Spleen (tissue), 11 donors: ENCODE results near the gene RFX8. TPM values are rescaled to one million over a fixed set of nuclear protein-coding genes. Genes with fewer than 3 reads are reported as not detected.

Source experiments
- DNase-seq: peaks from one replicate; pipeline ENCODE4 v3.0.0-alpha.2; 2020
- H3K27ac ChIP-seq, 8 donors: fragments of 200-600 bp; sonication (generic) in 7 of 8; 1 replicate in 4 of 8; 2 replicates in 4 of 8; pipeline versions ENCODE4 v1.5.0 to v1.8.0; 2016 to 2021; ENCODE audit warnings: inconsistent platforms in 4 of 8, mild to moderate bottlenecking in 4 of 8, moderate library complexity in 1 of 8
- H3K27me3 ChIP-seq, 7 donors: fragments of 200-600 bp; sonication (generic) in 6 of 7; replicated peaks in 1 of 7; 1 replicate in 4 of 7; 2 replicates in 3 of 7; pipeline versions ENCODE4 v1.5.0 to v1.8.0; 2016 to 2021; ENCODE audit warnings: inconsistent platforms in 3 of 7, mild to moderate bottlenecking in 1 of 7
- H3K36me3 ChIP-seq, 6 donors: fragments of 200-600 bp; sonication (generic) in 5 of 6; 1 replicate in 4 of 6; 2 replicates in 2 of 6; pipeline versions ENCODE4 v1.5.0 to v1.8.0; 2016 to 2021; ENCODE audit warnings: inconsistent platforms in 2 of 6
- H3K4me1 ChIP-seq, 6 donors: fragments of 200-600 bp; sonication (generic) in 5 of 6; 1 replicate in 3 of 6; 2 replicates in 3 of 6; pipeline versions ENCODE4 v1.5.0 to v1.8.0; 2016 to 2021; ENCODE audit warnings: inconsistent platforms in 3 of 6
- H3K4me3 ChIP-seq, 8 donors: fragments of 200-600 bp; sonication (generic) in 7 of 8; 1 replicate in 4 of 8; 2 replicates in 4 of 8; pipeline versions ENCODE4 v1.5.0 to v1.8.0; 2016 to 2021; ENCODE audit warnings: inconsistent platforms in 4 of 8, mild to moderate bottlenecking in 4 of 8, moderate library complexity in 2 of 8
- H3K9me3 ChIP-seq, 8 donors: fragments of 200-600 bp; sonication (generic) in 7 of 8; 1 replicate in 4 of 8; 2 replicates in 4 of 8; pipeline versions ENCODE4 v1.5.0 to v1.8.0; 2016 to 2021; ENCODE audit warnings: inconsistent platforms in 4 of 8
- CTCF ChIP-seq, 11 experiments: fragments of 200-600 bp in 7 of 11; fragments of 450-650 bp in 4 of 11; sonication (generic) in 4 of 11; IDR thresholded peaks in 8 of 11; conservative IDR thresholded peaks in 3 of 11; 1 replicate in 7 of 11; 2 replicates in 4 of 11; pipeline versions ENCODE4 v1.4.0 to v1.8.0; 2016 to 2021; ENCODE audit warnings: antibody characterized with exemption in 11 of 11, inconsistent platforms in 4 of 11, mild to moderate bottlenecking in 1 of 11
- POLR2A ChIP-seq, 3 donors: fragments of 450-650 bp; IDR thresholded peaks; one replicate each; pipeline ENCODE4 v1.5.1; 2017; ENCODE audit warnings: antibody characterized with exemption in 3 of 3, mild to moderate bottlenecking in 1 of 3
- POLR2AphosphoS5 ChIP-seq, 3 donors: sonication (generic); formaldehyde crosslinking; IDR thresholded peaks; one replicate each; pipeline ENCODE4 v1.5.1; 2017; ENCODE audit warnings: antibody characterized with exemption in 3 of 3
- WGBS, 5 donors: extraction: QIAGEN DNeasy Blood & Tissue Kit in 3 of 5; methylation state at CpG; one replicate each; pipeline versions ENCODE4 v1.1.5 to v1.1.7; 2013 to 2018; 5-methylcytosine and 5-hydroxymethylcytosine counted together
- intact Hi-C: fragments of 100-400 bp; cut with DNase I; formaldehyde crosslinking; loops from one replicate; pipeline ENCODE4 v1.15.0; 2023; ENCODE audit warnings: low total_unique reads
- polyA plus RNA-seq, 3 donors: library from polyadenylated mRNA; stranded (reverse); fragments of 200-250 nt; gene quantifications; one replicate each; pipeline ENCODE4 v1.2.1, GENCODE V29; 2013
- total RNA-seq, 7 donors: library from RNA; depleted of rRNA in 3 of 7; stranded (reverse); fragments of >200 nt in 3 of 7; fragmentation: NEBNext Ultra II Directional in 4 of 7; extraction: Animal tissue kit (Norgen Biotek cat#: 25700) in 4 of 7; gene quantifications; one replicate each; pipeline versions ENCODE4 v1.1.0 to v1.2.1, GENCODE V29; 2016 to 2021
- donor health status: healthy with polysubstance abuse.
- donor health status: DM: no; HTN: no; CAD: no; lungs with moderate emphysema.
- donor health status: DM: no; HTN: no; CAD: no.
- donor health status: Bipolar disorder and iron deficiency.
- donor health status: healthy.
- donor health status: DM: no; HTN: no; CAD: no.
- donor health status: DM: yes; HTN: yes; CAD: no.

The RFX8 gene
- total and polyA plus RNA-seq, 10 donors: 0.12 to 0.29 (median 0.13) TPM; not detected in 5

GRCh38 chr2:101446869-101447268, 28.0 kb downstream of the RFX8 start:
- no peak for DNase-seq
- 49 to 77% (median 62%) methylated on average over 4 of the region's 4 CpGs for WGBS, 5 donors
- H3K4me3 ChIP-seq: no peak overlapping the region
- H3K9me3 ChIP-seq: peaks cover 0 to 19% (median 17%) of the 10 kb centered on the region in 8 donors
- intact Hi-C loops: no loop called here
- no peak overlapping the region for H3K27ac ChIP-seq
- TF ChIP-seq POLR2A (IDR thresholded peaks at IDR 0.05) (no peak), POLR2AphosphoS5 (IDR thresholded peaks at IDR 0.05) (no peak), CTCF (IDR thresholded peaks at IDR 0.05 in 8 of 11, conservative IDR thresholded peaks at IDR 0.05 in 3 of 11) (no peak)
- H3K36me3 ChIP-seq: no peaks in the 10 kb centered on the region
- no peaks in the 10 kb centered on the region for H3K27me3 ChIP-seq
- peaks cover 0 to 10% (median 0%) of the 10 kb centered on the region in 6 donors for H3K4me1 ChIP-seq

DNA sequence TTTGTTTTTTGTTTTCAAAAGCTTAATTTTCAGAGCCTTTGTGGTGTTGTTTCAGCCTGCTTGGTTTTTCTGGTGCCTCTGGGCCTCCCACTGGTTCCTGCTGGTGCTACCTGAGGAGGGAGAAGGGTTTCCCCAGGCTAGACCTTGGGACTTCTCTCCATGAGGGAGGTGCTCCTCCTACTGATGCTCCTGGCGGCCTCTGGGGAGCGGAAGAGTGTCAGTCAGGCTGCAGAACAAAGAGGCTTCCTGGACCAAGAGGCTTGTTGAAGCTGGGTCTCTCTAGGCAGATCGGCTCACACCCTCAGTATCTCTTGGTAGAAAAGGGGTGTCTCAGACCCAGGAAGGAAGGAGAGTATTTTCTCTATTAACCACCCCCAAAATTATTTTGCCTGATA, 32.2 kb downstream of the RFX8 start:
- WGBS, 5 donors: 86 to 91% (median 89%) methylated on average over 3 of the region's 3 CpGs
- no peak overlapping the region for H3K4me3 ChIP-seq
- DNase-seq: no peak
- intact Hi-C loops: no loop called here
- peaks cover 0 to 19% (median 17%) of the 10 kb centered on the region in 8 donors for H3K9me3 ChIP-seq
- peaks cover 0 to 16% (median 0%) of the 10 kb centered on the region in 6 donors for H3K4me1 ChIP-seq
- no peak overlapping the region for H3K27ac ChIP-seq
- TF ChIP-seq CTCF (IDR thresholded peaks at IDR 0.05 in 8 of 11, conservative IDR thresholded peaks at IDR 0.05 in 3 of 11) (no peak), POLR2A (IDR thresholded peaks at IDR 0.05) (no peak), POLR2AphosphoS5 (IDR thresholded peaks at IDR 0.05) (no peak)
- no peaks in the 10 kb centered on the region for H3K36me3 ChIP-seq
- no peaks in the 10 kb centered on the region for H3K27me3 ChIP-seq

- no peak for TF ChIP-seq POLR2AphosphoS5 (IDR thresholded peaks at IDR 0.05)
- TF ChIP-seq POLR2A (IDR thresholded peaks at IDR 0.05): no peak
- TF ChIP-seq CTCF (IDR thresholded peaks at IDR 0.05 in 8 of 11, conservative IDR thresholded peaks at IDR 0.05 in 3 of 11): no peak
- Histone ChIP-seq H3K36me3 (no peaks in the 10 kb centered on the region), H3K9me3 (peaks cover 0 to 19% (median 17%) of the 10 kb centered on the region in 8 donors), H3K27ac (no peak overlapping the region), H3K4me1 (peaks cover 0 to 16% (median 0%) of the 10 kb centered on the region in 6 donors), H3K4me3 (no peak overlapping the region), H3K27me3 (no peaks in the 10 kb centered on the region)
- DNase-seq: no peak
- intact Hi-C loops: no loop called here
- WGBS, 5 donors: 25 to 58% (median 50%) methylated on average over 1 of the region's 1 CpG
Measured at GRCh38 chr2:101442042-101442666, 32.8 kb downstream of the RFX8 start.

DNA sequence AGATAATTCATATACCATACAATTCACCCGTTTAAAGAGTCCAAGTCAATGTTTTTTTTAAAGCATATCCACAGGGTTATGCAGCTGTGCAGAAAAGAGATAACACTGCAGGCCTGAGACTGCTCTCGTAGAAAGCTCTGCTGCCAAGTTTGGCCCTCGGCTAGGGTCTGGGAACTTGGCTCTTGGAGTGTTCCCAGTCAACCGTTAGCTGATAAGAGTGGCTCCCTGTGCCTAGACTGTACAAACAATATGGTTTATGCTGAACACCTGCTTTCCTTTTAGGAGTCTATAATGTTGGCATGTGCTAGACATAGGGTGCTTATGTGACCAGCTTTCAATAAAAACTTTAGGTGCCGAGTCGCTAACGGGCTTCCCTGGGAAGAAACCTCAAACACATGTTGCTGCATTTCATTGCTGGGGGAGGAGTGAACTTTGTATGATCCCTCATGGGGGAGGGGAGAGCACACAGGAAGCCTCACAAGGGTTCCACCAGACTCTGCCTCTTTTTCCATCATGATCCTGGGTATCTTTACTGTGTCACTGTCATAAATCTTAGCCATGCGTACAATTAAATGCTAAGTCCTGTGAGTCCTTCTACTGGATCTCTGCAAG, 34.7 kb downstream of the RFX8 start:
- H3K36me3 ChIP-seq: no peaks in the 10 kb centered on the region
- intact Hi-C loops: no loop called here
- no peaks in the 10 kb centered on the region for H3K27me3 ChIP-seq
- WGBS, 5 donors: 65 to 83% (median 74%) methylated on average over 8 of the region's 8 CpGs
- H3K9me3 ChIP-seq: peaks cover 0 to 18% (median 16%) of the 10 kb centered on the region in 8 donors
- H3K4me3 ChIP-seq: no peak overlapping the region
- H3K27ac ChIP-seq: no peak overlapping the region
- TF ChIP-seq POLR2A (IDR thresholded peaks at IDR 0.05): no peak
- TF ChIP-seq POLR2AphosphoS5 (IDR thresholded peaks at IDR 0.05): no peak
- TF ChIP-seq CTCF (IDR thresholded peaks at IDR 0.05 in 8 of 11, conservative IDR thresholded peaks at IDR 0.05 in 3 of 11): no peak
- H3K4me1 ChIP-seq: peaks cover 0 to 16% (median 0%) of the 10 kb centered on the region in 6 donors
- no peak for DNase-seq
